HS-27A (cell line): ENCODE results near the gene MAP1B.

Experiments used
- DNase-seq: peaks from one replicate; pipeline ENCODE4 v3.0.0-alpha.2; 2012; ENCODE audit warnings: low read depth, missing footprints

MAP1B gene

GRCh38 chr5:72251386-72251785, 144.1 kb downstream of the MAP1B start:
- DNase-seq: no peak

- no peak for DNase-seq
These were observed 144.7 kb downstream of the MAP1B start for GRCh38 chr5:72252008-72252407.

GRCh38 chr5:72252574-72253155, 145.4 kb downstream of the MAP1B start:
- DNase-seq: peak; percentile 22

- no peak for DNase-seq
These were observed 148.0 kb downstream of the MAP1B start for GRCh38 chr5:72255237-72255636.

GRCh38 chr5:72255670-72256069, 148.4 kb downstream of the MAP1B start:
- DNase-seq: no peak

- no peak for DNase-seq
These were observed 149.3 kb downstream of the MAP1B start for GRCh38 chr5:72256536-72256935.
